Testis (tissue), 2 donors: ENCODE measurements around the gene PROK1.

Source experiments
- POLR2A ChIP-seq: fragments of 450-650 bp; IDR thresholded peaks from one replicate; pipeline ENCODE4 v1.6.1; 2017; ENCODE audit warnings: antibody characterized with exemption, mild to moderate bottlenecking, moderate library complexity
- TF ChIP-seq, protein P1 (sequence below), 3 experiments: fragments of 450-650 bp in 2 of 3; fragments of 200-600 bp in 1 of 3; sonication (generic) in 1 of 3; IDR thresholded peaks; one replicate each; pipeline ENCODE4 v1.5.1; 2016 to 2019; ENCODE audit warnings: antibody characterized with exemption in 3 of 3, mild to moderate bottlenecking in 2 of 3, moderate library complexity in 1 of 3

DNA sequence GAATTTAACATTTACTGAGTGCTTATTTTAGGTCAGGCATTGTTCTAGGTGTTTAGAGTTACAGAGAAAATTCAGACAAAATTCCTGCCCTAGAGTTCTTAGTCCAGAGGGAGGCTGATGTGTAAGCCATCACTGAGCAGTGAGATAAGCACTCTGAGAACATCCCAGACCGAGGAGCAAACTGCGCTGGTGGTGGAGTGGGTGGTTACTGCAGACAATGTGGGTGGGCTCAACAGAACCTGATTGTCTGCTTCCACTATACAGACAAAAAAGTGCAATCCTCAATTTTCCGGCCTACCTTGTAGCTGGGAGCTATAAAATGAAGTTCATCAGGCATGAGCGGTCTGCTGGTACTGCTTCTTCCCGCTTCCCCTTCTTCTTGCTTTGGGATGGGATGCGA is 23.5 kb downstream of the PROK1 start:
- TF ChIP-seq, protein P1, sequence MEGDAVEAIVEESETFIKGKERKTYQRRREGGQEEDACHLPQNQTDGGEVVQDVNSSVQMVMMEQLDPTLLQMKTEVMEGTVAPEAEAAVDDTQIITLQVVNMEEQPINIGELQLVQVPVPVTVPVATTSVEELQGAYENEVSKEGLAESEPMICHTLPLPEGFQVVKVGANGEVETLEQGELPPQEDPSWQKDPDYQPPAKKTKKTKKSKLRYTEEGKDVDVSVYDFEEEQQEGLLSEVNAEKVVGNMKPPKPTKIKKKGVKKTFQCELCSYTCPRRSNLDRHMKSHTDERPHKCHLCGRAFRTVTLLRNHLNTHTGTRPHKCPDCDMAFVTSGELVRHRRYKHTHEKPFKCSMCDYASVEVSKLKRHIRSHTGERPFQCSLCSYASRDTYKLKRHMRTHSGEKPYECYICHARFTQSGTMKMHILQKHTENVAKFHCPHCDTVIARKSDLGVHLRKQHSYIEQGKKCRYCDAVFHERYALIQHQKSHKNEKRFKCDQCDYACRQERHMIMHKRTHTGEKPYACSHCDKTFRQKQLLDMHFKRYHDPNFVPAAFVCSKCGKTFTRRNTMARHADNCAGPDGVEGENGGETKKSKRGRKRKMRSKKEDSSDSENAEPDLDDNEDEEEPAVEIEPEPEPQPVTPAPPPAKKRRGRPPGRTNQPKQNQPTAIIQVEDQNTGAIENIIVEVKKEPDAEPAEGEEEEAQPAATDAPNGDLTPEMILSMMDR (IDR thresholded peaks at IDR 0.05): no peak
- TF ChIP-seq POLR2A: no peak
